K562 (cell line): ENCODE data around the gene DNAJC30. TPM values are rescaled to one million over a fixed set of nuclear protein-coding genes. Genes with fewer than 3 reads are reported as not detected.

ENCODE experiments used
- ATAC-seq: fragments of 200-7000 bp; cut with Tn5 transposase; 3 replicates; pipeline ENCODE4 v1.9.1; 2020; ENCODE audit warnings: moderate library complexity
- BruUV-seq: library from RNA; stranded (reverse); fragments of 400-500 nt; replicated peaks from 2 replicates; lab custom pipeline; 2021; lab: Mats Ljungman, UMichigan
- CTCF ChIA-PET: fragments of 300-600 bp; formaldehyde crosslinking; extraction: SDS; loops from one replicate; lab custom pipeline; 2021; ENCODE audit warnings: low intra/inter-chr PET ratio; lab: Yijun Ruan, JAX
- POLR2A ChIA-PET: fragments of 300-600, 350-650 bp; sonication (Branson Sonifier 250); formaldehyde crosslinking; extraction: SDS; loops from one replicate; lab custom pipeline; 2021; ENCODE audit warnings: antibody characterized with exemption, inconsistent platforms; lab: Yijun Ruan, JAX
- DNase-seq, 4 experiments: peaks; one replicate each; pipeline versions ENCODE4 v3.0.0 to v3.0.0-alpha.2; 2011 to 2018; ENCODE audit warnings: low spot score in 3 of 4, mixed read lengths in 3 of 4; ENCODE audit errors: extremely low read depth in 1 of 4
- FAIRE-seq: peaks from 2 replicates; lab custom pipeline; 2011; peaks lifted over from hg19 to GRCh38; lab: Jason Lieb, UNC
- H2AFZ ChIP-seq: 2 replicates; pipeline ENCODE4 v1.6.0; 2011; ENCODE audit warnings: low read depth, low read length, control low read depth, inconsistent platforms
- H3K27ac ChIP-seq: fragments of 200-600 bp; 3 replicates; pipeline ENCODE4 v1.8.0; 2011; ENCODE audit warnings: low read depth, mild to moderate bottlenecking, control low read depth, inconsistent platforms, low read length, moderate library complexity, mixed read lengths; ENCODE audit errors: extremely low read depth
- H3K27me3 ChIP-seq, 2 experiments: fragments of 300-600 bp in 1 of 2; 2 replicates in 1 of 2; 3 replicates in 1 of 2; pipeline versions ENCODE4 v1.6.0 to v1.8.0; 2011; ENCODE audit warnings: inconsistent platforms in 2 of 2, low read length in 2 of 2, mild to moderate bottlenecking in 1 of 2, mixed read lengths in 1 of 2, moderate library complexity in 1 of 2; ENCODE audit not compliant: control insufficient read depth in 2 of 2, insufficient read depth in 2 of 2
- H3K36me3 ChIP-seq: fragments of 300-600 bp; 3 replicates; pipeline ENCODE4 v1.8.0; 2011; ENCODE audit warnings: mild to moderate bottlenecking, low read length, inconsistent platforms; ENCODE audit not compliant: control insufficient read depth, insufficient read depth
- H3K4me1 ChIP-seq, 2 experiments: fragments of 200-600 bp in 1 of 2; replicated peaks in 1 of 2; 2 replicates in 1 of 2; 3 replicates in 1 of 2; pipeline versions ENCODE4 v1.5.1 to v1.8.0; 2011; ENCODE audit warnings: inconsistent platforms in 2 of 2, low read length in 2 of 2, mild to moderate bottlenecking in 1 of 2, mixed read lengths in 1 of 2, moderate library complexity in 1 of 2; ENCODE audit not compliant: control insufficient read depth in 2 of 2, insufficient read depth in 2 of 2
- H3K4me2 ChIP-seq: 2 replicates; pipeline ENCODE4 v1.6.1; 2011; ENCODE audit warnings: low read length, control low read depth, inconsistent platforms, mixed read lengths; ENCODE audit not compliant: insufficient read depth
- H3K4me3 ChIP-seq: fragments of 200-600 bp; sonication (generic), shearing (Covaris generic); 2 replicates; pipeline ENCODE4 v1.5.1; 2016; ENCODE audit warnings: control low read depth, inconsistent platforms
- H3K79me2 ChIP-seq: fragments of 200-600 bp; 3 replicates; pipeline ENCODE4 v1.8.0; 2011; ENCODE audit warnings: low read length, inconsistent platforms; ENCODE audit not compliant: control insufficient read depth, insufficient read depth
- H3K9ac ChIP-seq, 2 experiments: 2 replicates each; pipeline versions ENCODE4 v1.6.0 to v1.6.1; 2011; ENCODE audit warnings: low read depth in 2 of 2, low read length in 2 of 2, control low read depth in 1 of 2, inconsistent platforms in 1 of 2, mild to moderate bottlenecking in 1 of 2, mixed read lengths in 1 of 2; ENCODE audit not compliant: insufficient read depth in 1 of 2
- H3K9me1 ChIP-seq: one replicate; pipeline ENCODE4 v1.6.0; 2011; ENCODE audit warnings: inconsistent platforms, mild to moderate bottlenecking, low read length, moderate library complexity; ENCODE audit not compliant: control insufficient read depth, insufficient read depth
- H3K9me3 ChIP-seq: replicated peaks from 2 replicates; pipeline ENCODE4 v1.5.1; 2011; ENCODE audit warnings: low read depth, low read length, inconsistent platforms; ENCODE audit not compliant: control insufficient read depth, insufficient read depth
- H4K20me1 ChIP-seq: replicated peaks from 2 replicates; pipeline ENCODE4 v1.6.1; 2011; ENCODE audit warnings: low read length, inconsistent platforms, mixed read lengths; ENCODE audit not compliant: control insufficient read depth, insufficient read depth
- CHCHD3 ChIP-seq: fragments of 250-450 bp; sonication (Bioruptor Pico); IDR thresholded peaks from 2 replicates; pipeline ENCODE4 v2.1.2; 2022; ENCODE audit warnings: mild to moderate bottlenecking
- GTF3C2 ChIP-seq: IDR thresholded peaks from 3 replicates; pipeline ENCODE4 v1.6.1; 2011; ENCODE audit warnings: borderline replicate concordance, mild to moderate bottlenecking, moderate library complexity; ENCODE audit not compliant: insufficient read length; ENCODE audit errors: extremely low read depth
- NFE2 ChIP-seq: IDR thresholded peaks from 2 replicates; pipeline ENCODE4 v1.6.1; 2014; ENCODE audit warnings: antibody characterized with exemption, low read depth
- SMAD1 ChIP-seq: fragments of 150-350 bp; IDR thresholded peaks from 2 replicates; pipeline ENCODE4 v1.6.1; 2014; ENCODE audit warnings: low read length, low read depth; ENCODE audit not compliant: partially characterized antibody
- WGBS: fragments of 100-300 bp; shearing (Covaris generic); methylation state at CpG from one replicate; pipeline ENCODE4 v1.1.6; 2016; ENCODE audit warnings: low coverage, mixed read lengths; ENCODE audit not compliant: insufficient coverage; ENCODE audit errors: missing lambda C conversion rate; 5-methylcytosine and 5-hydroxymethylcytosine counted together
- in situ Hi-C: fragments of 300-500 bp; cut with MboI; formaldehyde crosslinking; loops from 4 replicates; pipeline ENCODE4 v1.15.0; 2018; ENCODE audit warnings: inconsistent platforms, mixed read lengths
- intact Hi-C: fragments of 100-400 bp; cut with micrococcal nuclease; formaldehyde crosslinking; loops from 2 replicates; pipeline ENCODE4 v1.14.2; 2022
- polyA plus RNA-seq, 8 experiments: library from polyadenylated mRNA; depleted of rRNA in 4 of 8; stranded (reverse) in 5 of 8; unstranded in 3 of 8; fragments of >200 nt; fragmentation: Nextera tagmentation in 2 of 8; fragmentation: Illumina TruSeq in 1 of 8; extraction: Ambion mirVana in 2 of 8; extraction: Trizol in 1 of 8; gene quantifications; 2 replicates each; pipeline versions ENCODE4 v1.2.1 to v1.2.3, GENCODE V29; 2011 to 2014; ENCODE audit warnings: inconsistent platforms in 1 of 8, missing spikeins in 1 of 8
- total RNA-seq, 7 experiments: library from RNA; depleted of rRNA in 6 of 7; stranded (reverse); fragments of >200 nt in 6 of 7; fragmentation: Illumina TruSeq in 2 of 7; extraction: Trizol in 2 of 7; gene quantifications; 2 replicates each; pipeline versions ENCODE4 v1.2.1 to v1.2.3, GENCODE V29; 2011 to 2021; ENCODE audit warnings: low replicate concordance in 1 of 7
- TF ChIP-seq, protein P1 (sequence below): sonication (generic); formaldehyde crosslinking; IDR thresholded peaks from 2 replicates; pipeline ENCODE4 v1.8.1; 2023; ENCODE audit warnings: mild to moderate bottlenecking, missing genetic modification reagents

DNAJC30 gene
- total and polyA plus RNA-seq, 9 of the 15 experiments (the other 6 are each of a cell fraction or from before 2014, with no cell fraction given) = 1.1 to 11.3 (median 4.6) TPM

DNA sequence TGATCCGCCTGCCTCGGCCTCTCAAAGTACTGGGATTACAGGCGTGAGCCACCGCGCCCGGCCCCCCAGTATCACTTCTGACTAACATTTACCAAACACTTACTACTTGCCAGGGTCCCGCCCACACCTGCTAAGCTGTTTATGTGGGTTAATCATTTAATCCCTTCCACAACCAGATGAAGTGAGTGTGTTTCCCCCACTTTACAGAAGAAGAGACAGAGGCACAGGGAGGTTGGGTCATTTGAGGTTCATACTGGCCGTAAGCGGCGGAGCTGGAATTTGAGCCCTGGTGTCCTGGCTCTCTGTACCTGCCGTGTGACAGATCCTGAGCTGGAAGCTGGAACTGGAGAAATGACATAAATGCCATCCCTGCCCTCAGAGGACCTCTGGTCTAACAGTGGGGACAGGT, 30.7 kb downstream of the DNAJC30 start:
- TF ChIP-seq CHCHD3 (CRISPR knock-in tag) (no peak), SMAD1 (no peak), GTF3C2 (no peak), NFE2 (no peak)
- TF ChIP-seq, protein P1, sequence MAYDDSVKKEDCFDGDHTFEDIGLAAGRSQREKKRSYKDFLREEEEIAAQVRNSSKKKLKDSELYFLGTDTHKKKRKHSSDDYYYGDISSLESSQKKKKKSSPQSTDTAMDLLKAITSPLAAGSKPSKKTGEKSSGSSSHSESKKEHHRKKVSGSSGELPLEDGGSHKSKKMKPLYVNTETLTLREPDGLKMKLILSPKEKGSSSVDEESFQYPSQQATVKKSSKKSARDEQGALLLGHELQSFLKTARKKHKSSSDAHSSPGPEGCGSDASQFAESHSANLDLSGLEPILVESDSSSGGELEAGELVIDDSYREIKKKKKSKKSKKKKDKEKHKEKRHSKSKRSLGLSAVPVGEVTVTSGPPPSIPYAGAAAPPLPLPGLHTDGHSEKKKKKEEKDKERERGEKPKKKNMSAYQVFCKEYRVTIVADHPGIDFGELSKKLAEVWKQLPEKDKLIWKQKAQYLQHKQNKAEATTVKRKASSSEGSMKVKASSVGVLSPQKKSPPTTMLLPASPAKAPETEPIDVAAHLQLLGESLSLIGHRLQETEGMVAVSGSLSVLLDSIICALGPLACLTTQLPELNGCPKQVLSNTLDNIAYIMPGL (CRISPR knock-in tag) = no peak
- ChIA-PET CTCF (no interaction called here), POLR2A (interaction anchor here (0.8 to 1.2 kb wide), 2 partner anchors 46 to 131 kb away, joined by 3 read pairs; no protein-coding TSS in a partner anchor)
- no peak overlapping the region for H2AFZ ChIP-seq
- peaks cover 29 to 56% of the 10 kb centered on the region in 2 experiments for H3K27me3 ChIP-seq
- peaks cover 7% of the 10 kb centered on the region; the same call in 1 of the 2 replicates for H3K9me3 ChIP-seq
- no peak for DNase-seq
- no peak for ATAC-seq
- peaks cover 0 to 7% of the 10 kb centered on the region in 2 experiments; a peak in 2 of 5 replicates for H3K4me1 ChIP-seq
- in situ Hi-C loops = no loop called here
- no peak overlapping the region for H3K27ac ChIP-seq
- no peak overlapping the region for H3K4me2 ChIP-seq
- H3K79me2 ChIP-seq = no peaks in the 10 kb centered on the region
- no peaks in the 10 kb centered on the region for H3K9me1 ChIP-seq
- 18% methylated on average over 10 of the region's 11 CpGs for WGBS
- intact Hi-C loops = no loop called here
- no peak for FAIRE-seq
- no peaks in the 10 kb centered on the region for H3K36me3 ChIP-seq
- no TSS peak for BruUV-seq
- H3K4me3 ChIP-seq = no peak overlapping the region
- no peak overlapping the region for H3K9ac ChIP-seq
- no peaks in the 10 kb centered on the region for H4K20me1 ChIP-seq
